ENCODE data around the gene CCNA2. TPM values are rescaled to one million over a fixed set of nuclear protein-coding genes. Genes with fewer than 3 reads are reported as not detected.

Gene CCNA2
- total and polyA plus RNA-seq, 9 of the 15 experiments (the other 6 are each of a cell fraction or from before 2014, with no cell fraction given), result 37.1 to 197 (median 154) TPM

GRCh38 chr4:121794505-121795188, 29.0 kb downstream of the CCNA2 start (continued):
- TF ChIP-seq MGA (IDR thresholded peaks at IDR 0.05) (no peak), ZNF239 (CRISPR knock-in tag; IDR thresholded peaks at IDR 0.05) (peak; percentile 20; the same call in 1 of the 2 replicates), CC2D1A (IDR thresholded peaks at IDR 0.05) (peak; percentile 92), CBFA2T2 (conservative IDR thresholded peaks at IDR 0.05) (peak; percentile 98), ZFP91 (CRISPR knock-in tag; IDR thresholded peaks at IDR 0.05) (no peak), FIP1L1 (IDR thresholded peaks at IDR 0.05; ENCODE audit: low read depth, low read length, poor library complexity, severe bottlenecking) (no peak), ZNF197 (CRISPR knock-in tag; IDR thresholded peaks at IDR 0.05; ENCODE audit: low read depth) (peak; percentile 92), MAZ (CRISPR knock-in tag; conservative IDR thresholded peaks at IDR 0.05 in 1 of 2, IDR thresholded peaks at IDR 0.05 in 1 of 2) (peak; percentile 19 to 36; a peak in 1 of 4 replicates), ATF7 (IDR thresholded peaks at IDR 0.05) (peak; percentile 67), CEBPG (CRISPR knock-in tag; IDR thresholded peaks at IDR 0.05) (peak; percentile 51), CEBPG (tag; conservative IDR thresholded peaks at IDR 0.05 in 1 of 2, IDR thresholded peaks at IDR 0.05 in 1 of 2) (peak in 1 of 2 experiments; percentile 86; a peak in 2 of 4 replicates), DACH1 (IDR thresholded peaks at IDR 0.05; ENCODE audit: partially characterized antibody) (peak; percentile 11), HSF4 (CRISPR knock-in tag; IDR thresholded peaks at IDR 0.05; ENCODE audit: borderline replicate concordance) (no peak), HDAC8 (tag; IDR thresholded peaks at IDR 0.05) (no peak)

Measured in K562 (cell line).